GM18909 (cell line): ENCODE results near the gene ZNF425.
"Not testable (repeated sequence)": the region's sequence is repeated elsewhere in the genome, so short reads cannot be mapped to it uniquely, and the experiment has no call there.

Source experiments
- ATAC-seq: cut with Tn5 transposase; IDR thresholded peaks from one replicate; pipeline ENCODE4 v1.9.1; 2021; ENCODE audit warnings: mild to moderate bottlenecking; ENCODE audit not compliant: unreplicated experiment, poor library complexity

ZNF425 gene

GRCh38 chr7:149077594-149077993, 48.5 kb downstream of the ZNF425 start:
- ATAC-seq: no peak

DNA sequence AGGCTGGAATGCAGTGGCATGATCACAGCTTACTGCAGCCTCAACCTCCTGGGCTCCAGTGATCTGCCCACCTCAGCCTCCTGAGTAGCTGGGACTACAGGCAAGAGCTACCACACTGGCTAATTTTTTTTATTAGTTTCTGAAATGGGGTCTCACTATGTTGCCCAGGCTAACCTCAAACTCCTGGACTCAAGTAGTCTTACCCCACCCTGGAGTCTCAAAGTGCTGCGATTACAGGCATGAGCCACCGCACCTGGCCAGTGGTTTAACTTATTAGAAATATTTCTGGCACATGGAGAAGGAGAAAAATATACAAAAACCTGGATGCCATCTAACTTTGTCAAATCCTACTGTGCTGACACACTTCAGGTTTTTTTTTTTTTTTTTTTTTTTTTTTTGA, 50.8 kb downstream of the ZNF425 start:
- no peak for ATAC-seq

DNA sequence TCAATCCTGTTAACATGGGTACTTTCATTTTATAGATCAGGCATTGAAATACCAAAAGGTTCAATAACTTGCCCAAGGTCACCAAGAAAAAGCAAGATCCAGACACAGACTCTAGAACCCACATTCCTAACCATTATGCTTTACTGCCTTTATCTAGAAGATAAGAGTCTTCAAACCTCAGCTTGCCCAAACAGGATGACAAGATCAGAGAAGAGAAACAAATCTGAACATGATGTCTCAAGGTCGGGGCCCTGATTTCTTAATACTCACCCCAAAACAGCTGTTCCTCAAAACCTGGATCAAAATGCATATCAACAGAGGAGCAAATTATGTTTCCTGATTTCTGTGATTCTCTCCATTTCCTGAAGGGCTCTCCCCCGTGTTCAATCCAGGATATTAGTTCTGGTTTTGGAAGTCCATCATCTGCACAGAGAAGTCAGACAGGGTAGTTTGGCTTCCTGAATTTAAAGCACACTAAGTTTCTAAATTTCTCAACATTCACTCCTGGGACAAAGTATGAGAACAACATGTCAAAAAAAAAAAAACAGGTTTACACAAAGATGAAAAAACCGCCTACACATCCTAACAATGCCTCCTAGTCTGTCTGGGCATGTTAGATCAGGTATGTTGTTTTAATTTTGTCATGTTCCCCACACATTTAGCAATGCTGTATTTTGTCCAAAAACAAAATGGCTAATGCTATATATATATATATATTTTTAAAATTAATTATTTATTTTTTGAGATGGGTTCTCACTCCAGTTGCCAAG, 51.8 kb downstream of the ZNF425 start:
- no peak for ATAC-seq

DNA sequence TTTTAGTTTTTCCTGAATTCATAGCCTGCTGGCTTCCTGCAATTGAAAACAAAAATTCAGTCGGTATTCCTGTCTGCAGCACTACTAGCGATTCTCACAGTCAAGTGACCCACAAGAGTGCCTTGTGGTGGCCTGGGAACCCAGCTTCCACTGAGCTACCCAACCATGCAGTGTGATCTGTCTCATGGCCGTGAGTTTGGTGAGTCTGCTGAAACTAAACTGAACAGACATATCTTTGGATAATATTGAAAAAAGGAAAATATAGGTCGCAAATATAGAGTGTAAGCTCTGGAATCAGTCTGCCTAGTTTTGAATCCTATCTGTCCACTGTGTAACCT, 53.7 kb downstream of the ZNF425 start:
- no peak for ATAC-seq

DNA sequence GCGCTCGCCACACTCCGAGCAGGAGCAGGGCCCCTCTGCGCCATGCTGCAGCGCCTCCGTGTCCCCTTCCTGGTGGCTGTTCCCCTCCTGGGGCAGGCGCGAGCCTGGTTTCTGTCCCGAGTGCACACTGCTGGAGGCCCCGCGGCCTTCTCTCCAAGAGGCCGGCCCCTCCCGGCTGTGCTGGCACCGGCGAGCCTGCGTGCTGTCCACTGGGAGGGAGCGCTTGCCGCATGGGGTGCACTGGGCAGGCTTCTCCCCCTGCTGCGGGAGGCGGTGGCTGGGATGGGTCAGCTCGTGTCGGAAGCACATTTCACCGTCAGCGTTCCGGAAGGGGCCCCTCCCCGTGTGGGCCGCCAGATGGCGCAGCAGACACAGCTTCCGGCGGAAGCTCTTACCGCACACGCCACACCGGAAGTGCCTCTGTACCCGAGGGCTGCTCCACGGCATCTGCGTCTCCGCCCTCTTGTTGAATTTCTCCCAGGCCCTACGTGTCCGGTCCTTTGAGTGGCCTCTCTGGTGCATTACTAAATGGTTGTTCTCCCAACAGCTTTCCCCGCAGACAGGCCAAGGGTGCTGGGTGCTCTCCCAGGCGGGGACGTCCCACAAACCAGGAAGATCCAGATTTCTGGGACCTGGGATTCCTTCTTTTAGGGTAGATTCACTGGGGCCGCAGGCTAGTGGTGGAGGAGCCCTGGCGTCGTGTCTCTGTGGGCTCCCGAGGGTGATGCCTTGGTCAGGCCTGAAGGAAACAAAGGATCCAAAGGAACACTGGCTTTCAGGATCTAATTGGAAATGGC, 54.3 kb downstream of the ZNF425 start:
- ATAC-seq: no peak

DNA sequence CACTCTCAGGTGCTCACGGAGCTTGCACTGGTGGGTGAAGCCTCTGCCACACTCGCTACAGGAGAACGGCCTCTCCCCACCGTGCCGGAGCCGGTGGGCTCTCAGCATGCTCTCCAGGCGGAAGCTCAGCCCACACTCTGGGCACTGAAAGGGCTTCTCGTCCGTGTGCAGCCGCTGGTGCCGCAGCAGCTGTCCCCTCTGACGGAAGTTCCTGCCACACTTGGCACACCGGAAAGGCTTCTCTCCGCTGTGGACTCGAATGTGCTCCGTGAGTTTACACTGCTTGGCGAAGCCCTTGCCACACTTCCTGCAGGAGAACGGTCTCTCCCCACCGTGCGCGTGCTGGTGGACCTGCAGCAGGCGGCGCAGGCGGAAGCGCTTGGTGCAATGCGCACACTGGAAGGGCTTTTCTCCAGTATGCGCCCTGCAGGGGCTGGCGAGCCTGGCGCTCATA, 54.9 kb downstream of the ZNF425 start:
- ATAC-seq: no peak

DNA sequence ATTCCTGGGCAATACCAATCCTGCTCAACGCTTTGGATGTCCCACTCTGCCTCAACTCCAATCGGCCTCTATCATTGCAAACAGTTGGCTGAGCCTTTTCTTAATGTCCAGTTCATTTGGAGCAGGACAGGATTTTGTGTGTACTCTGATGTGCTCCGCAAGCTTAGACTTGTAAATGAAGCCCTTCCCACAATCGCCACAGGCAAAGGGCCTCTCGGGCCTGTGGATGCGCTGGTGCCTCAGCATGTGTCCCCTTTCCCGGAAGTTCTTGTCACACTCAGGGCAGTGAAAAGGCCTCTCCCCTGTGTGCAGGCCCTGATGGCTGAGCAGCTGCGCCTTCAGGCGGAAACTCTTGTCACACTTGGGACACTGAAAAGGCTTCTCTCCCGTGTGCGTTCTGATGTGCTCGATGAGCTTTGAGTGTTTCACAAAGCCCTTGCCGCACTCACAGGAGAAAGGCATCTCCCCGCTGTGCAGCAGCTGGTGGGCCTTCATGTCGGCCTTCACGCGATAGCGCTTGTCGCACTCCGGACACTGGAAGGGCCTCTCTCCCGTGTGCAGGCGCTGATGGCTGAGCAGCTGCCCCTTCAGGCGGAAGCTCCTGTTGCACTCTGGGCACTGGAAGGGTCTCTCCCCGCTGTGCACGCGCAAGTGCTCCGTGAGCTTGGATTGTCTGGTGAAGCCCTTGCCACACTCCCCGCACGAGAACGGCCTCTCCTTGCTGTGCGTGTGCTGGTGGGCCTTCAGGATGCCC, 55.6 kb downstream of the ZNF425 start:
- no peak for ATAC-seq

DNA sequence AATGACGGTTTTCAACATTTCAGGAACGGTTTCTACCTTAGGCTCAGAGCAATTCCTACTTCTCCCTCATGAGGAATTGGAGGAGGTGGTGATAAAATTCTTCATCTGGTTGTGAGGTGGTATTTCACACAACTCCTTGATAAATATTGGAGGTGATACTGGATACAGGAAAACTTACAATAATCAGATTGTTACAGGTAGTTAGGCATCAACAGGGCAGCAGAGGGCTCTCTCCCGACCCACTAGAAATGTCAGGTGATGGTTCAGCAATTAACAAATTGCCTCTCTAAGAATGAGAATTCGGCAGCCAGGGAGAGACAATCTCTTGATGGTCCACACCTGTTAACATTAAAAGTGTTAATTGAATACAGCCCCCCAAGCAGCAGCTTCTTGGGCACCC, 58.3 kb downstream of the ZNF425 start:
- ATAC-seq: no peak

GRCh38 chr7:149063476-149063875, 62.6 kb downstream of the ZNF425 start:
- no peak for ATAC-seq

GRCh38 chr7:149062217-149062899, 63.8 kb downstream of the ZNF425 start:
- not testable (repeated sequence) for ATAC-seq

DNA sequence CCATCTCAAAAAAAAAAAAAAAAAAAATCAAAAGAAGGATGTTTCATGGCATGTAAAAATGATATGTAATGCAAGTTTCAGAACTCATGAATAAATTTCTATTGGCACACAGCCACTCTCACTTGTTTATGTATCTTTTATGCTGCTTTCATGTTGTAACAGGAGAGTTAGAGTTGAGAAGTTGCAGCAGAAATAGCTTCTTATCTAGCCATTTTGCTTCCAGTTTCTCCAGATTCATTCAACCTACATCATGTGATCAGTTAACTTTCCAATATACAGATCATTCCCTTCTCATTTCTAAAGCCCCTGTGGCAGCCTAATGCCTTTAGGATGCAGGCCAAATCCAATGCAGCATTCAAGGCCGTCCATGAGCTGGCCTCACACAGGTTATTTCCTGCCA, 66.0 kb downstream of the ZNF425 start:
- ATAC-seq: no peak

GRCh38 chr7:149053885-149054284, 72.2 kb downstream of the ZNF425 start:
- no peak for ATAC-seq

DNA sequence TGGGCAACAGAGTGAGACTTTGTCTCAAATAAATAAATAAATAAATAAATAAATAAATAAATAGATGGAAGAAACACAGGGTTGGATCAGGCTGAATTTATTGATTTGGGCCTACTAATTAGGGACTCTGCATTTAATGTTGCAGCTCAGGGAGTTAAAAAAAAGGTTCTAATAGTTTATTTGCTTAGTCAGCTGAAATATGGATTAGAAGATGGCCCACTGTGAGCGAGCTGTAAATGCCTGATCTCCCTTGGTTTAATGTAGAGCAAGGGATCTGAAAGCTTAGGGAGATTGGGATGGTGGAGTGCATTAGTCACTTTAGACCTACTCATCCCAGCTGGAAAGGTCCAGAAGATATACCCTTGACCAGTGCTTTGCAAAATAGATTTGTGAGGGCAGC, 72.7 kb downstream of the ZNF425 start:
- ATAC-seq: no peak
